HG02973 (cell line): Measurements from ENCODE around the gene ZC3H12C.
"Not testable (repeated sequence)": the region's sequence is repeated elsewhere in the genome, so short reads cannot be mapped to it uniquely, and the experiment has no call there.

Source experiments
- ATAC-seq: cut with Tn5 transposase; IDR thresholded peaks from one replicate; pipeline ENCODE4 v1.9.1; 2021; ENCODE audit warnings: moderate library complexity; ENCODE audit not compliant: unreplicated experiment

The ZC3H12C gene

DNA sequence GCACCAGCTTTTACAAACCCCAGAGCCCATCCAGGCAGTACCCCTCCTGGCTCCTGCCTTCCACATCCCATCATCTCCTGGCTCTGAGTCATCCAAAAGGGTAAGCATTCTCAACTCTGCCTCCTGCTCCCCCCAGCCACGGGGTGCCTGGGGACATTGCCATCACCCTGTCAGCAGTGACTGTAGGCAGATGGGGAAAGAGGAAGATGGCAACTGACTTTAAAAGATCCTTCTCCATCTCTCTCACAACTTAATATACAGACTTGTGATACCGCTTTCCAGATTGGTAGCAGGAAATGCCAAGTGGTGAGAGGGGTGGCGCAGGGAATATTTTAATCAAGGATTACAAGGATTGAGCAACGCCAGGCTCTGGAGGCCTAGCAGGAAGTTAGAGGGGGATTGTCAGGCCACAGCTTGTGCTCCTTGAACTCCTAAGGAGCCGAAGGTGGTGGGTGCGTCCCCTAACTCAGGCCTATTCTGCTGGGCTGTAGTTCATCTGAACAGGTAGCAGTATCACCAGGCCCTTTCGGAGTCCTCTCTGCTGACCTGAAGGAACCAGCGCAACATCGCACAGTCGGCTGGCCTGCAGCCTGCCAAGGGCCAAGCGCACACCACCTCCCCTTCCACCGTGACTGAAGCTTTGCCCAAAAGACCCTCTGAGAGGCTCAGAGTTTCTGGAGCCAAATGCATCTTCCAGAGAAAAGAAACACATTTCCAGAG lies 83.3 kb downstream of the ZC3H12C start:
- ATAC-seq, result no peak

DNA sequence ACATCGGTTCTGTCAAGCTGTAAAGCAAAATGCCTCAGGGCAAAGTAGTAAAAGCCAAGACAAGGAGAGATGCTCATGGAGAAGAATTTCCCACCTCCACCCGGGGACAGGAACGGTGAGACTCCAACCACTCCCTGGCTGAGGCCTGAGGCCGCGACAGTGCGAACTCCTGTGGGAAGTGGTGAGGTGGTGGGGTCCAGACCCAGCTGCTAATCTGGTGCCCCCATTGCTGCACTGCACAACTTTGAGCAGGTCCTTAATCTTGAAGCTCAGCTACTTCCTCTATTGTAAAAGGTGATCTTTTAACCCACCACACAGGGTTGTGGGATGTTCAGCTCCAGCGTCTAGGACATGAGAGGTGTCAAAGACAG lies 83.9 kb downstream of the ZC3H12C start:
- no peak for ATAC-seq

DNA sequence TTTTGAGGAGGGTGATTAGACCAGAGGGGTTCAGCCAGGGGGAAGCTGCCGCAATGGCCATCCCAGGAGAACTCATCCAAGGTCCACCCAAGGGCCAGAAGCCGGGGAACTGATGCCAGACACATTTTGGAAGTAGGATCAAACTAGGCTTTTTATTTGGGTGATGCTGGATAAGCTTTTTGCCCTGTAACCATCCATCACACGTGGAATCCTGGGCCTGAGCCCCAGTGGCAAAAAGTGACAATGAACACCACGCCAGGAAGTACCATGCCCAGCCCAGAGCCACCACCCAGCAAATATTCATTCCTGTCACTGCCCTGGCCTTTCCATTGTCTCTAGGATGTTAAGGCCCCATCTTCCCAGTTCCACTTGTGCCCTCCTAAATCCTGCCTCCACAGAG lies 85.9 kb downstream of the ZC3H12C start:
- no peak for ATAC-seq

DNA sequence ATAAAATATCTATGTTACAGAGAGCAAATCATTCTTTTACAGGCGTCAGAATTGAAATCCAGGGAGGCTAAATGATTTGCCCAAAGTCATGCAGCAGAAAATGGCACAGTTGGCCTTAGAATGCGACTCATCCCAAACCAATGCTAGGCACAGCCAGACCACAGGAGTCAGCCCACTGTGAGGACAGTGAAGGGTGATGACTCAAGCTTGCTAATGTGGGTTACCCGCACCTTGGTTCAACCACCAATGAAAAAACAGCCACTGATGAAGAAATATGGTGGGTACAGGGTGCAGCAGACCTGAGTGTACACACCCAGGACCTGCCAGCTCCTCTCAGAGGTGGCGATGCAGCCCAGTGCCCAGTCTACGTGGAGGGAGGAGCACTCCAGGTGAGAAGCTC lies 89.7 kb downstream of the ZC3H12C start:
- ATAC-seq, result no peak

DNA sequence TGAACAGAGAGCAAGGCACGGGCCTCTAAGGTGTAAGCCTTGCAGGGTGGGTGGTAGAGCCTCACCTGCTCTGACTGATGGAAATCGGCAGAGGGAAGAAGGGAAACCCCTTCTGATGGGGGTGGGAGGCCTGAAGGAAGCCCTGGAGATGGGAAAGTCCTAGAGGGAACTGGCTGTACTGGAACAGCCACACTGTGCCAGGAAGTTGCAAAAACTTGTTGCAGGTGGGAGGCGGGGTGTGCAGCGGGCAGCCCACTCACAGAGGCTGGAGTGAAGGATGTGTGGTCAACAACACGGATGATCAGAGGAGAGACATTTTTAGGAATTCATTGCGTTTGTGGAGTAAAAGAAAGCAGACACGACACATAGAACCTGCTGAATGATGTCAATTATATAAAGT lies 91.3 kb downstream of the ZC3H12C start:
- ATAC-seq, result no peak

DNA sequence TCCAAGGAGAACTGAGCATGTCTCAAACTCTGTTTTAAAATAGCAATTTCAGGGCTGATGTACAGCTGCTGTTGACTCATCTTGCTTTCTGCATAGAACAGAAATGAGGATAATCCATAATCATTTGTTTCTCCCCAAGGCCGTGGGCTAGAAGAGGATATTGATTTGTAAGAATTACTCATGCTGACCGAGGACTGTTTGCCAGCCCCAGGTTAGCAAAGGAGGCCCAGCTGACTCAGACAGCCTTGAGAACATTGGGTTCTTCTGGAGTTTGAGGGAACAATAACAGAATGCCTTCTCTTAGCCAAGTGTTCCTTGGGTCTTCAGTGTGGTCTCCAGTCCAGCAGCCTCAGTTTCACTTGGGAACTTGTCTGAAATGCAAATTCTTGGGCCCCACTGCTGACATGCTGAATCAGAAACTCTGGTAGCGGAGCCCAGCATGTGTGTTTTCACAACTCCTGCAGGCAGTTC lies 92.0 kb downstream of the ZC3H12C start:
- ATAC-seq, result no peak

DNA sequence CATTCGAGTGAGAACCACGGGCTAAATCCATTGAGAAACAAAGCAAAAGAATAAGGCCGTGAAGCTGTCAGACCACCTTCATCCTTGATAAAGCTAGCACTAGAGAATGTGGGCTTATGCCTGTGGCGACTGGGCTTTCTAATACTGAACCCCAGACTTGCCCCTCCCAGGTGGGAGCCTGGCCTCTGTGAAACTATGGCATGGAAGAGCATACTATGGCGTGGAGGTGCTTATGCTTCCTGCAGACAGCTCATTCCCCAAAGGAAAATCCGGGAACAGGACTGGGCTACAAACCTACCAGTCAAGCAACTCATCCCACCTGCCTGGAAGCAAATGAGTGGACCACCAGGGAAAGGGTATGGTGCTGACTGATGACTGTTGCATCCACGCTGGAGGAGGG lies 92.4 kb downstream of the ZC3H12C start:
- ATAC-seq, result no peak

DNA sequence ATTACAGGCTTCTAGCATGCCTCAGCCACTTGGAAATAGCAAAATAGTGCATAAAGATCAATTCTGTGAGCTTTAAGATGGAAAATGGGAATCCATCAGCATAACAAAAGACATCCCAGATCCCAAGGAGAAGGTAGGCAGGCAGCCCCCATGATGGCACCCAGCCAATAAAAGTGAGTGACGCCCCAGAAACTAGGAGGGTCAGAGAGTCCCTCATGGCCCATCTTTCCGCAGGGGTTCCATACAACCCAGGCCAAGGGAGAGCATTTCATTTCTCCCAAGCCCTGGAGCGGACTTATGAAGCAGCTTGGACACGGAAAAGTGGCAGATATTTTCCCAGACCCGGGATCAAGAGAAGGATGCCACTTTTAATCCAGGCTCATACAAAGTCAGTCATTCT lies 93.3 kb downstream of the ZC3H12C start:
- ATAC-seq, result no peak

DNA sequence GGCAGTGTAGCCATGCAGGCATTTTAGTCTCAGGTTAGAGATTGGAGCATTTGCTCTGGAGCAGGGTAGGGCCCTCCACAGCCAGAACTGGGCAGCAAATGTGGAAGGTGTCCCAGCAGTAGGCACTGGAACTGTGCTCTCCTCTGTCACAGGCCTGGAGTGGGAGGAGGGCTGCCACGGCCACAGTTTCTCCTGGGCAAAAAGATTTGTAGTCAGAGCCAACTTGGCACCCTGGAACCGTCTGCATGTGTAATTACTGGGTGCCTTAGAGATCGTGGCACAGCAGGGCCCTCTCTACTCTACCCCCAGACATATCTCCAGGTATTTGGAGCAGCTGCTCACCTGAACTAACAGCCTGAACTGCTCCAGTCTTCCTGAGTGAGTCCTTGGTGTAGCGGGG lies 93.7 kb downstream of the ZC3H12C start:
- no peak for ATAC-seq

DNA sequence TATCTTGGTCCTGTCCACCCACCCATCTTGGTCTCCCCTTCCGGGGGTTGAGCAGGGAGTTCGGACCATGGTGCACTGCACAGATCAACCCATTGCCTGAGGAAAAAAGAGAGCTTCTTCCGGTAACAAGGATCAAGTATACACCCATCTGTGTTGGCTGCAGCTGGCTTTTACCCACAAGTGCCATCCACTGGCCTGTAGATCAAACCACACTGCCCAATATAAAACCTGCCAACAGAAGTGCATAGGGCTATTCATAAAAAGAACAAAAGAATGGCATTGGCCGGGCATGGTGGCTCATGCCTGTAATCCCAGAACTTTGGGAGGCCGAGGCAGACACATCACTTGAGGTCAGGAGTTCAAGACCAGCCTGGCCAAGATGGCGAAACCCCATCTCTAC lies 94.5 kb downstream of the ZC3H12C start:
- no peak for ATAC-seq

DNA sequence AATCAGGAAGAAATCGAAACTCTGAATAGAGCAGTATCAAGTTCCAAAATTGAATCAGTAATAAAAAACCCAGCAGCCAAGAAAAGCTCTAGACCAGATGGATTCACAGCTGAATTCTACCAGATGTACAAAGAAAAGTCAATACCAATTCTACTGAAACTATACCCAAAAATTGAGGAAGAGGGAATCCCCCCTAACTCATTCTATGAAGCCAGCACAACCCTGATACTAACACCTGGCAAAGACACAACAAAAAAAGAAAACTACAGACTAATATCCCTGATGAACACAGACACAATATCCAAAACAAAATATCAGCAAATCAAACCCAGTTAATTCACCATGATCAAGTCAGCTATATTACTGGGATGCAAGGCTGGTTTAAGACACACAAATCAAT lies 97.7 kb downstream of the ZC3H12C start:
- ATAC-seq, result no peak

DNA sequence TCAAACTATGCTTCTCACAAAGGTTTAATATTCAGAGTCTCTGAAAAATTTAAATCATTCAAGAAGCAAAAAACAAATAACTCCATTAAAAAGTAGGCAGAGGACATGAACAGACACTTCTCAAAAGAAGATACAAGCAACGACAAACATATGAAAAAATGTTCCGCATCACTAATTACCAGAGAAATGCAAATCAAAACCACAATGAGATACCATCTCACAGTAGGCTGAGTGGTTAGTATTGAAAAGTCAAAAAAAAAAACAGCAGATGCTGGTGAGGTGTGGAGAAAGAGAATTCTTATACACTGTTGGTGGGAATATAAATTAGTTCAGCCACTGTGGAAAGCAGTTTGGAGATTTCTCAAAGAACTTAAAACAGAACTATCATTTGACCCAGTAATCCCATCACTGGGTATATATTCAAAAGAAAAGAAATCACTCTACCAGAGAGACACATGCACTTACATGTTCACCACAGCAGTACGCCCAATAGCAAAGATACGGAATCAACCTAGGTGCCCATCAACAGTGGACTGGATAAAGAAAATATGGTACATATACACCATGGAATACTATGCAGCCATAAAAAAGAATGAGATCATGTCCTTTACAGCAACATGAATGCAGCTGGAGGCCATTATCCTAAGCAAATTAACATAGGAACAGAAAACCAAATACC lies 99.6 kb downstream of the ZC3H12C start:
- ATAC-seq, result peak; percentile 59

DNA sequence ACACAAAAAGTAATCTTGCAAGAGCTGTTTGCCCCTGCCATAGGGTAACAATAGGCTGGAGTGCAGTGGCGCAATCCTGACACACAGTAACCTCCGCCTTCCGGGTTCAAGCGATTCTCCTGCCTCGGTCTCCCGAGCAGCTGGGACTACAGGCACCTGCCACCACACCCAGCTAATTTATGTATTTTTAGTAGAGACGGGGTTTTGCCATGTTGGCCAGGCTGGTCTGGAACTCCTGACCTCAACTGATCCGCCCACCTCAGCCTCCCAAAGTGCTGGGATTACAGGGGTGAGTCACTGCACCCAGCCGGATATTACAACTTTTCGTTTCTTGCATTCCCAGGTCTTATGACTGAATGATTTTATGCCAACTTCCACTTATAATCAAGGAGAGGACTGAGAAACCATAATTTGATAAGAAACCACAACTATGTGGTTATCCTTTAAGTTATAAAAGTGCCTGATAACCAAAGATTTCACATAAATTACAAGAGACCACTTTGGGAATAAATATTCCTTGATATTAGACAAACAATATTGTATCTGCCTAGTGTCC lies 101.1 kb downstream of the ZC3H12C start:
- not testable (repeated sequence) for ATAC-seq

DNA sequence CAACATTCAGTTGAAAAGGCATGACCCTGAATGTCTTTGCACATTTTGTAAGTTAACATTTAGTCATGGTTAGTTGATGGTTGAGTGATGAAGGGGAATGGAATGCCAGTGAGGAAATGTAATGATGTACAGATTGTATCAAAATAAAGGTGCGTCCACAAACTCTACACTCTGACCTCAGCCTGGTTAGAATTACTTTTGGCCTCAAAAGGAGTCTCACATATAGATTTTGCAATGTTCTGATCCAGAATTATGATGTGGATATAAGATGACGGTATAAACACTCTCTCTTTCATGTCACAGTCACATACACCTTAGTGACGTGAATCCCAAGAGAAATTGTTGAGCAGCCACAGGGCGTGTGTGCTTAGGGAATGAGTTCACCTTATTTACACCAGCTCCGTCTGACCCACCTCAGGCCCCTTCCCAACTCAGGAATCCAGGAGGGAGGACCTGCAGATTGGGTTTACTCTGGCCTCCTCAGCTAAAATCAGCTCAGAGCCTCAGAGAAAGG lies 103.1 kb downstream of the ZC3H12C start:
- ATAC-seq, result no peak

DNA sequence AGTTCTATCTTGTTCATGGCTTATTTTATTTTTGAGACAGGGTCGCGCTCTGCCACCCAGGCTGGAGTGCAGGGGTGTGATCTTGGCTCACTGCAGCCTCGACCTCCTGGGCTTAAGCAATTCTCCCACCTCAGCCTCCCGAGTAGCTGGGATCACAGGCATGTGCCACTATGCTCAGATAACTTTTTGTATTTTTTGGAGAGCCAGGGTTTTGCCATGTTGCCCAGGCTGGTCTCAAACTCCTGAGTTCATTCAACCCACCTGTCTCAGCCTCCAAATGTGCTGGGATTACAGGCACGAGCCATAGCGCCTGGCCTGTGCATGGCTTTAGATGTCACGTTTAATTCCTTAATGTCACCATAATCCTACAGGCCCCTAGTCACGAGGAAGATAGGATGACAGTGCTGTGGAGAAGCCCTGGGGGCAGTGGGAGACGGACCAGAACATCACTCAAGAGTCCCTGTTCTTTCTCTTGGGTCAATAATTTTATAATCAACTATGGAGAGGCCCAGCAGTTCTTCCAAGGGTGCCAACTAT lies 103.8 kb downstream of the ZC3H12C start:
- no peak for ATAC-seq

DNA sequence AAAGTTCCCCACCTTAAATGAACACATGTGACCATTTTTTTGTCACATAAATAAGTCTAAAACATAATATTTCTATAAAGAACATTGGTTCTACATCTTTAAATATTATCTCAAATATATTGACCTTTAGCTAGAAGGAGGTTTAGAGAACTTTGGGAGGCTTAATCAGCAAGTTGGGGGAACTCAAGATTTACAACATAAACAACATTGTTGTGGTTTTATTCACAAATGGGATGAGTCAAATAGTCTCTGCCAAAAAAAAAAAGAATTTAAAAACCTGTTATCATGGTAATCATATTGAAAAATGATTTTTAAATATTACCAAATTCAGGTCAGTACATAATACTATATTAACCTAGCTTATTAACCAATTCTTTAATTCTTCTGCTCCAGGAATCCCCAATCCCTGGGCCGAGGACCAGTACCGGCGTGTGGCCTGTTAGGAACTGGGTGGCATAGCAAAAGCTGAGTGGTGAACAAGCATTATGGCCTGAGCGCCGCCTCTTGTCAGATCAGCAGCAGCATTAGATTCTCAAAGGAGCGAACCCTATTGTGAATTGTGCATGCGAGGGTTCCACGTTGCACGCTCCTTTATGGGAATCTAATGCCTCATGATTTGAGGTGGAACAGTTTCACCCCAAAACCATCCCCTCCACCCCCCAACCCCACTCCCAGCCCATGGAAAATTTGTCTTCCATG lies 105.0 kb downstream of the ZC3H12C start:
- ATAC-seq, result no peak

DNA sequence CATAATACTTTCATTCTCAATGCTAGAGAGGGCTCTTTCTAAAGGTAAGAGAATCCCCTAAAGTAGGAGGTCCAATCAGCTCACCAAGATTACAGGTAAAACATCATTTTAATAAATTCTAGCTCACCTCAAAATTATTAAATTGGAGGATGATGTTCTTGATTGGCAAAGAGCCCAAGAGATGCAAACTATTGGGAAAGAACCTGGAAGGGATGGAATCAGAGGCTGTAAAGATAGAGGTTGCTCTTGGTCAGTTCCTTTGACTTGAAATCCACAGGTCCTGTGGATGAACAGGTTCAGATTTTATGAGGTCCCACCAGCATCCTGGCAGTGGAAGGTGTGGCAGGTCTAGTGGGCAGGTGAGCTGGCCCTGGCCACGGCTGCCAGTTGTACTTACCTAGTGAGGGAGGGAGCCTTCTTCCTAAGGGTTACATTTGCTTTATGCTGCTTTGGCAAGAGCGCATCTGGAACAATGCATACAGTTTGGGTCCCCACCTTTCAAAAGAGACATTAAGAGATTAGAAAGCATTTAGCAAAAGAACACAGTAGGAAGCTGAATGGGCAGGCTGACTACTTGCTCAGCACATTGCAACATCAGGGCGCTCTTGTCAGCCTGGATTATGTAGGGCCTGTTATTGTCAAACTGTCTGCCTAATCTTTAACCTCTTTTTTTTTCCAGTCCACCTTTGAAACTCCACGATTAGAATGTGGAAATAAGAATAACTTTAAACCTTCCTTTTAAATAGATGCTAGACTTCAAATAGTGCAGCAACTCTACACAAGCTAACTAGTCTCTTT lies 106.2 kb downstream of the ZC3H12C start:
- no peak for ATAC-seq

DNA sequence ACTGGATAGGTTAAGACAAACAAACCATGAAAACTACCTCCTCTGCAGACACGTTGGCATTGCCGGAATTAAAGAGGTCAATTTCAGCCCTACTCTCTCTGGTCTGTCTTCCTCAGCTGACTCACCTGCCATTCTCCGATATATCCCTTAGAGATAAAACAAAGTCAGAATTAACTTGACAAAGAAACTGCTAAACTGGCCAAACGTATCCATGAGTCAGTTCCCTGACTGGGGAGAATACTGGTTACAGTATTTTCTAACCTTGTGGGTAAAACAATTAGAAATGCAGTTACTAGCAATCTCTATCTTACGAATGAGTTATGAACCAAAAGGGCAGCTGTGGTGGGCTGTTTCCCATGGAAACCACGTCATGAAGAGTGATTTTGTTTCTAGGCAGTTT lies 107.0 kb downstream of the ZC3H12C start:
- no peak for ATAC-seq

DNA sequence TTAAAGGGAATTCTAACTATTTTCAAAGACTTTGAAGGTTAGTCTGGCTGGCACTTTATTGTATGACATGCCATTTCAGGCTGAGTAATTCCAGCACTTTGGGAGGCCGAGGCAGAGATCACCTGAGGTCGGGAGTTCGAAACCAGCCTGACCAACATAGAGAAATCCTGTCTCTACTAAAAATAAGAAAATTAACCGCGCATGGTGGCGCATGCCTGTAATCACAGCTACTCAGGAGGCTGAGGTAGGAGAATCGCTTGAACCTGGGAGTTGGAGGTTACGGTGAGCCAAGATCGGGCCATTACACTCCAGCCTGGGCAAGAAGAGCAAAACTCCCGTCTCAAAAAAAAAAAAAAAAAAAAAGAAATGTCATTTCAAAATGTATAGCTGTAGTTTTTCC lies 107.6 kb downstream of the ZC3H12C start:
- no peak for ATAC-seq

DNA sequence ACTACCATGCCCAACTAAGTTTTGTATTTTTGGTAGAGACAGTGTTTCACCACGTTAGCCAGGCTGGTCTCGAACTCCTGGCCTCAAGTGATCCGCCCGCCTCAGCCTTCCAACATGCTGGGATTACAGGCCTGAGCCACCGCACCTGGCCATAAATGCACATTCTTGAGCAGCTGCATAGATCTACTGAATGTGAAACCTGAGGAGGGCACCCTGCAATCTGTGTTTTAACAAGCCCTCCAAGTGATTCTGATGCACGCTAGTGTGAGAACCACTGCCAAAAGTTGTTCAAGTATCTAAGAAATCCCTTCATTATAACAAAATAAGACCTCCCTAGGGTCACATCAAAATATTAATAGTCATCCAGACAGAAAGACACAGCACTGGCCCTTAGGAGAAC lies 113.9 kb downstream of the ZC3H12C start:
- no peak for ATAC-seq
